ENCODE measurements around the gene TNFAIP2.

The TNFAIP2 gene

DNA sequence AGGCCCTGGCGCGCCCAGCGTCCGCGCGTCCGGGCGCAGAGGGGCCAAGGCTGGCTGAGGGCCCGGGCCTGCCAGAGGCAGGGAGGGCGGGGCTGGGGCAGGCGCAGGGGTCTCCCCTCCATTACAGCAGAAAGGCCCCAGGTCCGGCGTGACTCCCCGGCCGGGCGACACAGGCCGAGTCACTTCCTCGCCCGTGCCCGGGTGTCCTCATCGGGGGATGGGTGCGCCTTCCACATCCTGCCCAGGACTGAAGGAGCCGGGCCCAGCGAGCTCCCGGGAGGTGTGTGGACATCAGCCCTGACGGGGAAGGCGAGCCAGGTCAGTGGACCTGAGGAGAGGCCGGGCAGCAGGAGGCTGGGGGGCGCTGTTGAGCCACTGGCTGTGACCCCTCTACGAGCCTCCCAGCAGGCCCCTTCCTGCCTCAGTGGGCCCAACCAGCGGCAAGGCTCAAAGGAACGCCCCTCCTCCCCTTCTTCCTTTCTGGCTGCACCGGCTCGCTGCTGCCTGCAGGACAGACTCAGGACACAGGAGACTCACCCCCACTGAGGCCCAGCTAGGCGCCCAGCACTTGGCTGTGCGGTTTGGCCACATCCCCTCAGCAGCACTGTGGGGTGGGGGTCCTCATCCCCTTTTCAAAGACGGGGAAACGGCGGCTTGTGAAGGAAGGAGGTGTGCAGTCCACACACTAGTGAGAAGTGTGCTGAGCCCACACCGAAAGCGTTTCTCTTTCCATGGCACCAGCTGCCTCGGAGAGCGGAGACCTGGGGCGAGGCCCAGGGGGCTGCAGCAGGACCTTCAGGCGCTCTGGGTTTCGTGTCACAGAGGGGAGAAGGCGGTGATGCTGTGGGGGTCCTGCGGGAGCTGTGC is 606 bp downstream of the TNFAIP2 start:
- no peak for DNase-seq (ENCODE audit: low read depth in 3 of 3)

GRCh38 chr14:103124501-103125001 is 1.3 kb downstream of the TNFAIP2 start:
- DNase-seq (ENCODE audit: low read depth in 3 of 3): no peak

DNA sequence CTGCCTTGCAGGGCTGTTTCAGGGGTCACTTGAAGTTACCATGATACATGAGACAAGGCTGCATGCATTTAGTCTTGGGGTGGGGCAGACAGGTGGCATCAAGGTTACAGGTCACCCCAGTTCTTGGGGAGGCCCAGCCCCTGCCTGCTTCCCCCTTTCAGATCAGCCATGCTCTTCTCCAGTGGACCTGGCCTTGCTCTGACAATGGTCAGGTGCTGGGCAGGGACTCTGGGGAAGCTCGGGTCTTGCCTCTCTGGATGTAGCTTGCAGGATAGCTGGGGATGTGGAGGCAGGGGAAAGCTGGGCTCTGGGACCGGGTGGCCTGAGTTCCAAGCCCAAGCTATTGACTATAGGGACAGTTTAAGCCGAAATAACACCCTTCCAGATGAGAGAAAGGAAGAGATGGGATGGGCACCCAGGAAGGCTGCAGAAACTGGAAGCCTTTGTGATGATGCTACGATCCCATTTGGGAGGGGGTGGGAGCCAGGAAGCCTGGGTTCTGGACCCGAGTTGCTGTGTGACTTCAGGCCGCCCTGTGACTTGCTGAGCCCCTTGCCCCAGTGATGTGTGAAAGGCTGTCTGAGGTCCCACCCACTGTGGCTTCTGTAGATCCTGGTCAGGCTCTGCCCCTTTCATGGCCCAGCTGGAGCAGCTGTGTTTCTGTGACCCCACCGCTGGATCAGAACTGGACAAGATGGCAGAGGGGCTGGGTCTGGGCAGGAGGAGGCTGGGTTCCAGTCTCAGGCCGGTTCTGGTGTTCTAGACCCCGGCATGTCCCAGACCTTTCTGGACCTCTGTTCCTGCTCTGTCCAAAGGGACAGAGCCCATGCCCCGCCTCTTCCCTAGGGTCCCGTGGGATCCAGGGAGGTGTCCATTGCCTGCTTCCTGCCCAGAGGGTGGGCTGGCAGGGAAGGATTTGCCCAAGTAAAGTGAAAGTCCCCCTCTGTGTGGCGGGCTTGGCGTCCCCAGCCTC is 2.1 kb downstream of the TNFAIP2 start:
- DNase-seq (ENCODE audit: low read depth in 3 of 3): no peak

DNA sequence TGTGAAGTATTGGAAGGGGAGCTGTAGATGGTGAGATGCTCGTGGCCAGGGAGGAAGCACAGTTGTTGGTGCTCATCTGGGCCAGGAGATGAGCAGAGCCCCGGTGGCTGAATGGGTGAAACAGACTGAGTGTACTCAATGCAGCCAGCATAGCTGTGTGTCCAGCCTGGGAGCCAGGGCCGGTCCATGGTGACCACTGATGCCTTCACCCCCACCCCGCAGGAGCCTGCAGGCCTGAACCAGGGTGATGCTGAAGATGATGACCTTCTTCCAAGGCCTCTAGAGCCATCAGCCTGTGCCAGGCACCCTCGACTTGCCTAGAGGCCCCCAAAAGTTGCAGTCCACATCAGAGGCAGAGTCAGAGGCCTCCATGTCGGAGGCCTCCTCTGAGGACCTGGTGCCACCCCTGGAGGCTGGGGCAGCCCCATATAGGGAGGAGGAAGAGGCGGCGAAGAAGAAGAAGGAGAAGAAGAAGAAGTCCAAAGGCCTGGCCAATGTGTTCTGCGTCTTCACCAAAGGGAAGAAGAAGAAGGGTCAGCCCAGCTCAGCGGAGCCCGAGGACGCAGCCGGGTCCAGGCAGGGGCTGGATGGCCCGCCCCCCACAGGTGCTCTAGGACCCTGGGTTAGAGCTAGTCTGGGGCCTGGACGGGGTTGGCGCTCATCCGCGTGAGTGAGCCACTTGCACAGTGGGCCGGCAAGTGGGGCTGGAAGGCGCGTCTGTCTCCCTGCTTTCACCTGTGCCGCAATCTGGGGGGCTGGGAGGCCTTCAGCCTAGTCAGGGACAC is 3.0 kb downstream of the TNFAIP2 start:
- no peak for DNase-seq (ENCODE audit: low read depth in 3 of 3)

GRCh38 chr14:103126873-103127304 is 3.6 kb downstream of the TNFAIP2 start:
- DNase-seq (ENCODE audit: low read depth in 3 of 3): no peak

- no peak for DNase-seq (ENCODE audit: low read depth in 3 of 3)
Observed at GRCh38 chr14:103127356-103127755, 4.1 kb downstream of the TNFAIP2 start.

- DNase-seq (ENCODE audit: low read depth in 3 of 3): no peak
Observed at GRCh38 chr14:103127861-103128598, 4.8 kb downstream of the TNFAIP2 start.

DNA sequence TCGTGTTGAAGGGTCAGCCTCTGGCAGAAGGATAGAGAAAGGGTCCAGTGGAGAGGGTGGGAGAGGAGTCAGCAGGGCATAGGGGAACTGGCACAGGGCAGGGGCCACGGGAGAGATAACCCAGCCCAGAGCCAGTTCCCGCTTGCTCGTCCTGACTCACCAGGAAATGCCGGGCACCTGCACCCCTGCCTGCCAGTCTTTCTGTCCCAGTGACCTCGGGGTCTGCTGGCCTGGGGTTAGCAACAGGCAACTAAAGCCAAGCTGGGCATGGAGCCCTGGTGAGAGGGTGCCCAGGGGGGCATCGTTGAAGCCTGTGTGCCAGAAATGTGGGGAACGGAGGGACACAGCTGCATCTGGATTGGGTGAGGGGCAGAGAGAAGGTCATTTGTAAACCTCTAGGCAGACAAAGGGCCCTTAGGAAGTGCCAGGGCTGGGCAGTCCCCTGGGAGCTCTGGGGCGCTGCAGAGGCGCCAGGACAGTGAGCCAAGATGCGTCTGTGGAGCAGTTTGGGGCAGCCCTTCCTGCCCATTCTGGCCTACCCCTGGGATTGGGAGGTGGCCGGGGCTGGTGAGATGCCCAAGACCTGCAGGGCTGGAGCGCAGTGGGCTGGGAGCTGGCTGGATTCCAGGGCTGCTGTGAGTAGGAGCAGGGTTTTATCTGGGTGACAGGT is 5.5 kb downstream of the TNFAIP2 start:
- no peak for DNase-seq (ENCODE audit: low read depth in 3 of 3)

DNA sequence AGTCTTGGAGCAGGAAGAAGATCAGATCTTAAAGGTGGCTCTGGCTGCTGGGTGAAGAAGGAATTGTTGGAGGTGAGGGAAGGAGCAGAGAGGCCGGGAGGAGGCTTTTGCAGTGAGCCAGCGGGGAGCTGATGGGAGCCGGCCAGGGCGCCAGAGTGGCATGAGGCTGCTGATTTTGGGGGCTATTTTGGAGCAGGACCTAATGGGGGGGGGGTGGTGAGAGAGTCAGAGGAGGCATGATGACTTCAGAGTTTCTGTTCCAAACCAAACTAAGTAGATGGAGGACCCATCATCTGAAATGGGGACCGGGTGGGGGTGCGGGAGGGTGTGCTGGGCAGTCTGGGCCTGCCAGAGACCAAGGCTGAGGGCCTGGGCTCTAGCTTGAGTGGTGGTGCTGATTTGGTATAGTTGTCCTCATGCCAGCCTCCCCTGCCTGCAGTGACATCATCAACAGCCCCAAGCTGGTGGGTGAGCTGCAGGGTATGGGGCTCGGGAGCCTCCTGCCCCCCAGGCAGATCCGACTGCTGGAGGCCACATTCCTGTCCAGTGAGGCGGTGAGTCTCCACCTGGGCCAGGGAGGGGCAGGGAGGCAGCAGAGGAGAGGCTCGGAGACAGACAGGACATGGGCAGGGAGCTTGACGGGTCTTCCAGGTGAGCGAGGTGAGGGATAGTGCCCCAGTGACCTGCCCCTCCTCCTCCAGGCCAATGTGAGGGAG is 6.2 kb downstream of the TNFAIP2 start:
- no peak for DNase-seq (ENCODE audit: low read depth in 3 of 3)

- no peak for DNase-seq (ENCODE audit: low read depth in 3 of 3)
Observed at GRCh38 chr14:103130017-103130764, 6.9 kb downstream of the TNFAIP2 start.

DNA sequence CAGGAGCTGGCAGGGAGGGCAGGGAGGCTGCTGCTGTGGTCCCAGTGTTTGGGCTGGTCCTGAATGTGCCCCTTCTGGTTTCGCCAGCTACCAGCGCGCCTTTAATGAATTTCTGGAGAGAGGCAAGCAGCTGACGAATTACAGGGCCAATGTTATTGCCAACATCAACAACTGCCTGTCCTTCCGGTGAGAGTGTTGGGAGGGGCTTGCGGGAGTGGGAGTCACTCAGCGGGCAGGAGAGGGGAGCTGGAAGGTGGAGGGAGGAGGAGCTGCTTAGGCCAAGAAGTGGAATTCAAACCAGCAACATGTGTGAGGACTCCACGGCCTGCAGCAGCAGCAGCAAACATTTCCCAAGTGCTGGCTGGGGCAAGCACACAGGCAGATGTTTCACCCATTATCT is 7.7 kb downstream of the TNFAIP2 start:
- no peak for DNase-seq (ENCODE audit: low read depth in 3 of 3)

DNA sequence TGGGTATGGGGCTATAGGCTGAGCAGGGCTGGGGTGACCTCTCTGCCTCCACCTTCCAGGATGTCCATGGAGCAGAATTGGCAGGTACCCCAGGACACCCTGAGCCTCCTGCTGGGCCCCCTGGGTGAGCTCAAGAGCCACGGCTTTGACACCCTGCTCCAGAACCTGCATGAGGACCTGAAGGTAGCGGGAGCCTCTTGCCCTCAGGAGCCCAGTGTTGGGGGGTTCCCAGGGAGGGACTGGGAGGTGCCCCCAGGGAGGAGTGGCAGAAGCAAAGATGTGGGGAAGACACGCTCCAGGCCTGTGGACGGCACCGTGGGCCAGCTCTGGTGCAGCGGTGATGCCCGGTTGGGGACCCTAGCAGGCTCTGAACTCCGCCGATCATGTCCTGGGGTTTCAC is 8.3 kb downstream of the TNFAIP2 start:
- no peak for DNase-seq (ENCODE audit: low read depth in 3 of 3)

DNA sequence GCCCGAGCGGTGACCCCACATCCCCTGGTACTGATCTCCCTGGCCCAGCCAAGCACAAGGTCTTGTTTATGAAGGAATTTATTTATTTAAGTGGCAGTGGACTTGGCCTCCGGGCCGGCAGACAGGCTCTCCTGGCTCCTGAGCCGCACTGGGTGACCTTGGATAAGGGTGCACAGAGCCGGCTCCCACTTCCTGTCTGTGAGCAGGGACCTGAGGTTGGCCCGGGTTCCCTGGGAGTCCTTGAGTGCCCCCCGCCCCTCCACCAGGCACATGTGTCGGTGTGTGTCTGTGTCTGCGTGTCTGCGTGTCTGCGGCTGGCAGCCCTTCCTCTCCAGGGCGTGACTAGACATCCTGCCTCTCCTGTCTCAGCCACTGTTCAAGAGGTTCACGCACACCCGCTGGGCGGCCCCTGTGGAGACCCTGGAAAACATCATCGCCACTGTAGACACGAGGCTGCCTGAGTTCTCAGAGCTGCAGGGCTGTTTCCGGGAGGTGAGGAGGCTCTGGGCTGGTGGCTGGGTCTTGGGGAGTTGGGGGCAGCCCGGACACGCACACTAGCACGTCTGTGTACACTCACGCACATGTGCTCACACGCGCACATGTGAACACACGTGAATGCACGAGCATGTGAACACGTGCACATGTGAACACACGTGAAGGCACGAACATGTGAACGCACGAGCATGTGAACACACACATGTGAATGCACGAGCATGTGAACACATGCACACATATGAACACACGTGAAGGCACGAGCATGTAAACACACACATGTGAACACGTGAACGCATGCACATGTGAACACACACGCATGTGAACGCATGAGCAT is 9.3 kb downstream of the TNFAIP2 start:
- no peak for DNase-seq (ENCODE audit: low read depth in 3 of 3)

- no peak for DNase-seq (ENCODE audit: low read depth in 3 of 3)
Observed at GRCh38 chr14:103133210-103134140, 10.2 kb downstream of the TNFAIP2 start.

DNA sequence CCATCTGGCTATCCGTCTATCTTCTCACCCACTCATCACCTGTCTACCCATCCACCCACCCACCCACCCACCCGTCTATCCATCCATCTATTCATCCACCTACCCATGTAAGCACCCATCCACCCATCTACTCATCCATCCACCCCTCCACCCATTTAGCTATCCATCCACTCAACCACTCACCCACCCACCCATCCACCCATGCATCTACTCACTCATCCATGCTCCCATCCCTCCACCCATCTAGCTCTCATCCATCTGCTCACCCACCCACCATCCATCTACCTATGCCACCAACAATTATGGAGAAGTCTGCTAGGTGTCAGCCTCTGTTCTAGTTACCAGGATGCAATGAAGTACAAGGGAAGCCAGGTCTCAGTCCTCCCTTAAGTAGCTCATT is 11.1 kb downstream of the TNFAIP2 start:
- DNase-seq (ENCODE audit: low read depth in 3 of 3): no peak

DNA sequence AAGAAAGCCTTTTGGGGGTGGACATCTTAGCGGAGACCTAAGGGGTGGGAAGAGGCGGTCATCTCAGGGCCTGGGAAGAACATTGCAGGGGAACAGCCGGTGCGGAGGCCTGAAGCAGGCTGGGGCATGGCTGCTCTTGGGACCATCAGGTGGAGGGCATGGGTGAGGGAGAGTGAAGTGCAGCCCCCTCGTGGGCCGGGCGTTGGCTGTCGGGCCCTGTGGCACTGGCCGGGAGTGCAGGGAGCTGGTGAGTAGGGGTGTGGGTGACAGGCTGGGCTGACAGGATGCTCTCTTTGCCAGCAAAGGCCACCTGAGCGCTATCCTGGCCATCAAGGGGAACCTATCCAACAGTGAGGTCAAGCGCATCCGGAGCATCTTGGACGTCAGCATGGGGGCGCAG is 11.7 kb downstream of the TNFAIP2 start:
- no peak for DNase-seq (ENCODE audit: low read depth in 3 of 3)
